SK-N-SH treated with all-trans-retinoic acid at 6 μM for 48 hours (cell line): ENCODE measurements around the gene DUSP11.

Experiments
- ATAC-seq: fragments of 200-7000 bp; cut with Tn5 transposase; 3 replicates; pipeline ENCODE4 v1.9.1; 2020; ENCODE audit warnings: mild to moderate bottlenecking, moderate library complexity
- ARNTL ChIP-seq: fragments of 450-650 bp; formaldehyde crosslinking; IDR thresholded peaks from 2 replicates; pipeline ENCODE4 v1.5.0; 2020; ENCODE audit warnings: low read depth, mild to moderate bottlenecking, moderate library complexity, borderline replicate concordance
- BACH2 ChIP-seq: fragments of 250-450 bp; sonication (Bioruptor Pico); IDR thresholded peaks from 2 replicates; pipeline ENCODE4 v1.9.0; 2021; ENCODE audit warnings: mild to moderate bottlenecking, borderline replicate concordance
- CSDC2 ChIP-seq: fragments of 250-450 bp; sonication (Bioruptor Pico); IDR thresholded peaks from 2 replicates; pipeline ENCODE4 v1.5.0; 2020; ENCODE audit warnings: mild to moderate bottlenecking, moderate library complexity
- ESRRG ChIP-seq: fragments of 250-450 bp; sonication (Bioruptor Pico); IDR thresholded peaks from 2 replicates; pipeline ENCODE4 v1.6.1; 2021; ENCODE audit warnings: mild to moderate bottlenecking
- ISL1 ChIP-seq: fragments of 250-450 bp; sonication (Bioruptor Pico); IDR thresholded peaks from 2 replicates; pipeline ENCODE4 v2.1.2; 2022; ENCODE audit warnings: mild to moderate bottlenecking, moderate library complexity
- OSR1 ChIP-seq: fragments of 250-450 bp; sonication (Bioruptor Pico); IDR thresholded peaks from 2 replicates; pipeline ENCODE4 v1.8.0; 2022; ENCODE audit warnings: moderate library complexity, mild to moderate bottlenecking, inconsistent platforms
- PPARA ChIP-seq: fragments of 250-450 bp; sonication (Bioruptor Pico); IDR thresholded peaks from 2 replicates; pipeline ENCODE4 v1.5.0; 2020; ENCODE audit warnings: mild to moderate bottlenecking, borderline replicate concordance
- RARB ChIP-seq: fragments of 250-450 bp; sonication (Bioruptor Pico); IDR thresholded peaks from 2 replicates; pipeline ENCODE4 v1.8.0; 2021; ENCODE audit warnings: mild to moderate bottlenecking, moderate library complexity
- SNAI2 ChIP-seq: fragments of 250-450 bp; sonication (Bioruptor Pico); IDR thresholded peaks from 2 replicates; pipeline ENCODE4 v1.5.0; 2020; ENCODE audit warnings: mild to moderate bottlenecking, moderate library complexity
- TCF4 ChIP-seq: fragments of 250-450 bp; sonication (Bioruptor Pico); IDR thresholded peaks from 2 replicates; pipeline ENCODE4 v1.8.0; 2021; ENCODE audit warnings: mild to moderate bottlenecking, moderate library complexity, borderline replicate concordance
- ZC3H10 ChIP-seq: fragments of 250-450 bp; sonication (Bioruptor Pico); IDR thresholded peaks from 2 replicates; pipeline ENCODE4 v1.5.1; 2021; ENCODE audit warnings: mild to moderate bottlenecking, moderate library complexity
- ZFP3 ChIP-seq: fragments of 250-450 bp; sonication (Bioruptor Pico); IDR thresholded peaks from 2 replicates; pipeline ENCODE4 v1.5.0; 2020; ENCODE audit warnings: mild to moderate bottlenecking, moderate library complexity
- ZFP30 ChIP-seq: fragments of 450-650 bp; formaldehyde crosslinking; IDR thresholded peaks from 2 replicates; pipeline ENCODE4 v1.5.0; 2022; ENCODE audit warnings: mild to moderate bottlenecking, moderate library complexity
- ZNF565 ChIP-seq: fragments of 450-650 bp; formaldehyde crosslinking; conservative IDR thresholded peaks from 2 replicates; pipeline ENCODE4 v1.5.0; 2020; ENCODE audit warnings: low read depth, mild to moderate bottlenecking, moderate library complexity
- ZNF70 ChIP-seq: fragments of 450-650 bp; formaldehyde crosslinking; IDR thresholded peaks from 2 replicates; pipeline ENCODE4 v1.5.0; 2020; ENCODE audit warnings: mild to moderate bottlenecking, moderate library complexity
- ZNF8 ChIP-seq: fragments of 450-650 bp; formaldehyde crosslinking; IDR thresholded peaks from 2 replicates; pipeline ENCODE4 v1.5.0; 2020; ENCODE audit warnings: mild to moderate bottlenecking, moderate library complexity
- TF ChIP-seq, protein P1 (sequence below): fragments of 250-450 bp; sonication (Bioruptor Pico); IDR thresholded peaks from 2 replicates; pipeline ENCODE4 v1.8.0; 2020; ENCODE audit warnings: mild to moderate bottlenecking, moderate library complexity, borderline replicate concordance
- TF ChIP-seq, protein P2 (sequence below): fragments of 250-450 bp; sonication (Bioruptor Pico); IDR thresholded peaks from 2 replicates; pipeline ENCODE4 v1.8.0; 2021; ENCODE audit warnings: low read depth, mild to moderate bottlenecking, moderate library complexity, borderline replicate concordance

DUSP11 gene

DNA sequence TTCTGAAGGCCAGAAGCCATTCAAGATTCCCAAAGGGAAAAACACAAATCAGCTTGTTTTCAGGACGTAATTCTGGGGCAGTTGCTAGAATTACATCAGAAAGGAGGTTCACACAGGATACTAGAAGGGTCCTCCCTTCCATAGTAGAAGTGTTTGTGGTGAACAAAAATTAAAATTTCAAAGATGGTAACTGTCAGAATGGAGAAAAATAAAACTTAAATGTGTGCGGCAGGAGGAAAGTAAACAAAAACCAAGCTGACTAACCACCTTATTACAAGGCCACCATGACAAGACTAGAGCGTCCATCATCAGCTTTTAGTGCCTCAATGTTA is 33.1 kb downstream of the DUSP11 start:
- TF ChIP-seq ZNF70 (CRISPR knock-in tag) (no peak), PPARA (CRISPR knock-in tag) (no peak), ARNTL (CRISPR knock-in tag) (no peak), ZC3H10 (CRISPR knock-in tag) (no peak), BACH2 (CRISPR knock-in tag) (no peak), CSDC2 (CRISPR knock-in tag) (no peak), ZNF565 (no peak), SNAI2 (CRISPR knock-in tag) (no peak), OSR1 (CRISPR knock-in tag) (no peak)
- TF ChIP-seq, protein P1, sequence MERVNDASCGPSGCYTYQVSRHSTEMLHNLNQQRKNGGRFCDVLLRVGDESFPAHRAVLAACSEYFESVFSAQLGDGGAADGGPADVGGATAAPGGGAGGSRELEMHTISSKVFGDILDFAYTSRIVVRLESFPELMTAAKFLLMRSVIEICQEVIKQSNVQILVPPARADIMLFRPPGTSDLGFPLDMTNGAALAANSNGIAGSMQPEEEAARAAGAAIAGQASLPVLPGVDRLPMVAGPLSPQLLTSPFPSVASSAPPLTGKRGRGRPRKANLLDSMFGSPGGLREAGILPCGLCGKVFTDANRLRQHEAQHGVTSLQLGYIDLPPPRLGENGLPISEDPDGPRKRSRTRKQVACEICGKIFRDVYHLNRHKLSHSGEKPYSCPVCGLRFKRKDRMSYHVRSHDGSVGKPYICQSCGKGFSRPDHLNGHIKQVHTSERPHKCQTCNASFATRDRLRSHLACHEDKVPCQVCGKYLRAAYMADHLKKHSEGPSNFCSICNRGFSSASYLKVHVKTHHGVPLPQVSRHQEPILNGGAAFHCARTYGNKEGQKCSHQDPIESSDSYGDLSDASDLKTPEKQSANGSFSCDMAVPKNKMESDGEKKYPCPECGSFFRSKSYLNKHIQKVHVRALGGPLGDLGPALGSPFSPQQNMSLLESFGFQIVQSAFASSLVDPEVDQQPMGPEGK (CRISPR knock-in tag) = no peak
- TF ChIP-seq, all 23 proteins: peak for 0
- ATAC-seq = no peak

DNA sequence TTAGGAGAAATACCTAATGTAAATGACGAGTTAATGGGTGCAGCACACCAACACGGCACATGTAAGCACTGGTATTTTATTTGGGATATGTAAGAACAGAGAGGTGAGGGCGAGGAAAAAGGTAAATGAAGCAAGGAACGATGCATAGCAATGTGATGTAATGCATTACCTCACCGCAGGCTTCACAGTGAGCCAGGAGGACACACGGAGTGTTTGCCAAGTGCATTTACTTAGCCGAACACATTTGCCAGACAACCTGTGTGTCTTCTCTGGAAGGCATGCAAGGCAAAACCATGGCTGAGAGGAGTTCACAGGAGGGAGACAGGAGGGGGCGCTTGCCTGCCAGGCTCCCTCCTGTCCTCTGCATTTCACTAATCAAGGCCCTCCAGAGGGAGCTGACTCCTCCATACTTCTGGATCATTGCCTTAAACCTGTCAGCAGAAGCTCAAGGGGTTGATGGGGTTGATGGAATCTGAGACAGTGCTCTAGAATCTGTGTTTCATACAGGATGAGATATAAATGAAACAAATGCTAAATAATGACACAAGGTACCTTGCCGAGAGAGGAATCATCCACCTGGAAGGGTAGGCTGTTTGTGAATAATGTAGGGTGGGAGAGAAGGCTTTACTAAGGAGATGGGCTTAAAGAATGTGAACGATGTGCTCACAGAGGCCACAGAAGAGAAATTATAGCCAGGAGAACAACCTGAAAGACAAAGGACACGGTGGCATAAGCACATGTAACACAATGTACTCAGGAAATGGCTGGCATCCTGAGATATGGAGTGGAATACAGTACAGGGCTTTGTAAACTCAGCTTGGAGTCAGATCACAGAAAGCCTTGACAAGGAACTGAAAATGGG is 33.7 kb downstream of the DUSP11 start:
- ATAC-seq = no peak
- TF ChIP-seq ZFP30 (CRISPR knock-in tag) = no peak
- no peak for TF ChIP-seq ESRRG (CRISPR knock-in tag)
- TF ChIP-seq, protein P1 (CRISPR knock-in tag) = no peak
- TF ChIP-seq PPARA (CRISPR knock-in tag) = no peak
- TF ChIP-seq ZNF8 (CRISPR knock-in tag) = no peak
- TF ChIP-seq ISL1 (CRISPR knock-in tag) = no peak
- no peak for TF ChIP-seq CSDC2 (CRISPR knock-in tag)
- TF ChIP-seq, protein P2, sequence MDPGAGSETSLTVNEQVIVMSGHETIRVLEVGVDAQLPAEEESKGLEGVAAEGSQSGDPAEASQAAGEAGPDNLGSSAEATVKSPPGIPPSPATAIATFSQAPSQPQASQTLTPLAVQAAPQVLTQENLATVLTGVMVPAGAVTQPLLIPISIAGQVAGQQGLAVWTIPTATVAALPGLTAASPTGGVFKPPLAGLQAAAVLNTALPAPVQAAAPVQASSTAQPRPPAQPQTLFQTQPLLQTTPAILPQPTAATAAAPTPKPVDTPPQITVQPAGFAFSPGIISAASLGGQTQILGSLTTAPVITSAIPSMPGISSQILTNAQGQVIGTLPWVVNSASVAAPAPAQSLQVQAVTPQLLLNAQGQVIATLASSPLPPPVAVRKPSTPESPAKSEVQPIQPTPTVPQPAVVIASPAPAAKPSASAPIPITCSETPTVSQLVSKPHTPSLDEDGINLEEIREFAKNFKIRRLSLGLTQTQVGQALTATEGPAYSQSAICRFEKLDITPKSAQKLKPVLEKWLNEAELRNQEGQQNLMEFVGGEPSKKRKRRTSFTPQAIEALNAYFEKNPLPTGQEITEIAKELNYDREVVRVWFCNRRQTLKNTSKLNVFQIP (CRISPR knock-in tag) = no peak
- no peak for TF ChIP-seq ZFP3 (CRISPR knock-in tag)
- TF ChIP-seq OSR1 (CRISPR knock-in tag) = no peak
- no peak for TF ChIP-seq ZC3H10 (CRISPR knock-in tag)
- no peak for TF ChIP-seq ZNF565
- TF ChIP-seq, all 23 proteins: peak for 0

DNA sequence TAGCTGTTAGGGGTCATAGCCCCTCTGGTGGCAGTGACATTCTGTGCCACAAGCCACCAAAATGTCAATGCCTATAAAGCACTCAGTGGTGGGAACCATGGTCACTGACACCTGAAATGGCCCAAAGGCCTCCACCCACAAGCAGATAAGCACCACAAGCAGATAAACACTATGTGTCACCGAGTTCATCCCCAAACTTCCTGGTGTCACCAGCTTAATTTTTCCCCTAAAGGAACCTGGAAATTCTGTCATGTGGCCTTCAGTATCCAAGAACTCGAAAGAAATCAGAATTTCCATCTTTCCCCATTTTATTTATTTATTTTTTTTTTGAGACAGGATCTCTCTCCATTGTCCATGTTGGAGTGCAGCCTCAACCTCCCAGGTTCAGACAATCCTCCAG is 39.1 kb downstream of the DUSP11 start:
- no peak for TF ChIP-seq ZNF70 (CRISPR knock-in tag)
- no peak for TF ChIP-seq ARNTL (CRISPR knock-in tag)
- no peak for TF ChIP-seq TCF4
- no peak for TF ChIP-seq ZNF565
- no peak for TF ChIP-seq BACH2 (CRISPR knock-in tag)
- TF ChIP-seq PPARA (CRISPR knock-in tag) = no peak
- TF ChIP-seq OSR1 (CRISPR knock-in tag) = no peak
- TF ChIP-seq ESRRG (CRISPR knock-in tag) = no peak
- TF ChIP-seq, protein P1 (CRISPR knock-in tag) = no peak
- TF ChIP-seq RARB (CRISPR knock-in tag) = no peak
- no peak for ATAC-seq

DNA sequence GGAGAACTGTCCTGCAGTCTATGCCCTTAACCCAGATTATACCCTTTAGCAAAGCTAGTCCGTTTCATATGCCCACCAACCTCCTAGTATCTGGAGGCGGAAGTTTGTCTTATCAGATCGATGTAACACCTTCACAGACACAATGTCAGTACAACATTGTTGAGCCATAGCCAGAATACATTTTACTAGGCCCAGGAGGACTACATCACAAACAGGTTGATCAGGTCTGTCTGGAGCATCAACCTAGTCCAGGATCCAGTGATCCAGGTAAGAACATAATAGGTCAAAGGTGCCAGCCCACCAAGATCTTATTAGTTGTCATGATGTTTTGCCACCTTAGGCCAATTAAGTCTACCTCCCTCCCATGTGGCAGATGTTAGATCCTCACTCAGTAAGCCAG is 40.8 kb downstream of the DUSP11 start:
- no peak for ATAC-seq
- no peak for TF ChIP-seq ZFP30 (CRISPR knock-in tag)
